DND-41 (cell line): ENCODE results near the gene SHOC2.

ENCODE experiments used
- EZH2 ChIP-seq: IDR thresholded peaks from 3 replicates; pipeline ENCODE4 v1.6.1; 2012; ENCODE audit warnings: borderline replicate concordance, low read depth, mild to moderate bottlenecking, moderate library complexity, low read length, inconsistent platforms; ENCODE audit not compliant: severe bottlenecking
- TF ChIP-seq, protein P1 (sequence below): IDR thresholded peaks from 2 replicates; pipeline ENCODE4 v1.5.1; 2012; ENCODE audit warnings: borderline replicate concordance, low read length, moderate library complexity, mild to moderate bottlenecking; ENCODE audit not compliant: poor library complexity, severe bottlenecking; ENCODE audit errors: extremely low read depth

DNA sequence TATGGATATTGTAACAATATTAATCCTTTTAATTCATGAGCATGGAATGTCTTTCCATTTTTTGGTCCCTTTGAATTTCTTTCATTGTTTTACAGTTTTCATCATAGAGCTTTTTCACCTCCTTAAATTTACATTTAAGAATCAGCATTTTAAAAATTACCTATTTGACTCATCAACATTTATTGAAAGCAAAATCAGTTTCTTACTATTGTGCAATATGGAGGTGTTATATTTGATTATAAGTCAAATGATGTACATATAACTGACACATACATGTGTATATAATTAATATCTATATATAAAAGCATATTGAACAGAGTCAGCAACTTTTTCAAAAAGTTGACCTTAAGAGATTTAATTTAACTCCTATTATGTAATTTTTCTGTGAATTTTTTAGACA is 52.2 kb downstream of the SHOC2 start:
- TF ChIP-seq, protein P1, sequence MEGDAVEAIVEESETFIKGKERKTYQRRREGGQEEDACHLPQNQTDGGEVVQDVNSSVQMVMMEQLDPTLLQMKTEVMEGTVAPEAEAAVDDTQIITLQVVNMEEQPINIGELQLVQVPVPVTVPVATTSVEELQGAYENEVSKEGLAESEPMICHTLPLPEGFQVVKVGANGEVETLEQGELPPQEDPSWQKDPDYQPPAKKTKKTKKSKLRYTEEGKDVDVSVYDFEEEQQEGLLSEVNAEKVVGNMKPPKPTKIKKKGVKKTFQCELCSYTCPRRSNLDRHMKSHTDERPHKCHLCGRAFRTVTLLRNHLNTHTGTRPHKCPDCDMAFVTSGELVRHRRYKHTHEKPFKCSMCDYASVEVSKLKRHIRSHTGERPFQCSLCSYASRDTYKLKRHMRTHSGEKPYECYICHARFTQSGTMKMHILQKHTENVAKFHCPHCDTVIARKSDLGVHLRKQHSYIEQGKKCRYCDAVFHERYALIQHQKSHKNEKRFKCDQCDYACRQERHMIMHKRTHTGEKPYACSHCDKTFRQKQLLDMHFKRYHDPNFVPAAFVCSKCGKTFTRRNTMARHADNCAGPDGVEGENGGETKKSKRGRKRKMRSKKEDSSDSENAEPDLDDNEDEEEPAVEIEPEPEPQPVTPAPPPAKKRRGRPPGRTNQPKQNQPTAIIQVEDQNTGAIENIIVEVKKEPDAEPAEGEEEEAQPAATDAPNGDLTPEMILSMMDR = no peak
- TF ChIP-seq EZH2 = no peak
